HepG2 (cell line): ENCODE data around the gene CHN2. TPM values are rescaled to one million over a fixed set of nuclear protein-coding genes. Genes with fewer than 3 reads are reported as not detected.

ENCODE experiments used
- ARID5B ChIP-seq: IDR thresholded peaks from 2 replicates; pipeline ENCODE4 v1.4.0; 2020; ENCODE audit warnings: mild to moderate bottlenecking, missing genetic modification reagents
- BCL6 ChIP-seq: IDR thresholded peaks from 2 replicates; pipeline ENCODE4 v1.6.1; 2016; ENCODE audit warnings: missing genetic modification reagents, missing compliant biosample characterization
- BRF2 ChIP-seq: sonication (generic); formaldehyde crosslinking; IDR thresholded peaks from 2 replicates; pipeline ENCODE4 v1.8.1; 2022; ENCODE audit warnings: mild to moderate bottlenecking, missing genetic modification reagents
- CHD2 ChIP-seq: IDR thresholded peaks from 2 replicates; pipeline ENCODE4 v1.6.1; 2011; ENCODE audit warnings: low read depth, low read length, improper control_type of control experiment
- ETS1 ChIP-seq: sonication (generic); formaldehyde crosslinking; IDR thresholded peaks from 2 replicates; pipeline ENCODE4 v1.4.0; 2020; ENCODE audit warnings: missing genetic modification reagents
- FOSL2 ChIP-seq: sonication (generic); formaldehyde crosslinking; IDR thresholded peaks from 2 replicates; pipeline ENCODE4 v1.4.0; 2020; ENCODE audit warnings: missing genetic modification reagents
- GRHL1 ChIP-seq: sonication (generic); formaldehyde crosslinking; conservative IDR thresholded peaks from 2 replicates; pipeline ENCODE4 v1.8.0; 2022; ENCODE audit warnings: missing genetic modification reagents
- ISL2 ChIP-seq: sonication (generic); formaldehyde crosslinking; IDR thresholded peaks from 2 replicates; pipeline ENCODE4 v1.5.0; 2020; ENCODE audit warnings: missing genetic modification reagents
- KDM3A ChIP-seq: IDR thresholded peaks from 2 replicates; pipeline ENCODE4 v1.6.1; 2018; ENCODE audit warnings: low read depth, missing compliant biosample characterization
- MAFF ChIP-seq: IDR thresholded peaks from 2 replicates; pipeline ENCODE4 v1.6.1; 2011; ENCODE audit warnings: low read depth, low read length, improper control_type of control experiment
- MIER3 ChIP-seq: IDR thresholded peaks from 2 replicates; pipeline ENCODE4 v1.6.1; 2016; ENCODE audit warnings: missing compliant biosample characterization, borderline replicate concordance
- MLLT10 ChIP-seq: sonication (generic); formaldehyde crosslinking; IDR thresholded peaks from 2 replicates; pipeline ENCODE4 v1.4.0; 2020; ENCODE audit warnings: missing genetic modification reagents
- NR2F2 ChIP-seq: IDR thresholded peaks from 2 replicates; pipeline ENCODE4 v1.6.1; 2012; ENCODE audit warnings: low read depth, inconsistent platforms, borderline replicate concordance
- PLRG1 ChIP-seq: fragments of 450-650 bp; conservative IDR thresholded peaks from 2 replicates; pipeline ENCODE4 v1.6.1; 2016
- SMYD3 ChIP-seq: sonication (generic); formaldehyde crosslinking; IDR thresholded peaks from 2 replicates; pipeline ENCODE4 v1.8.1; 2023; ENCODE audit warnings: mild to moderate bottlenecking, missing genetic modification reagents
- SP1 ChIP-seq, 2 experiments: fragments of 450-650 bp in 1 of 2; sonication (generic) in 1 of 2; formaldehyde crosslinking in 1 of 2; IDR thresholded peaks; 2 replicates each; pipeline versions ENCODE4 v1.4.0 to v1.6.1; 2016 to 2020; ENCODE audit warnings: missing genetic modification reagents in 1 of 2
- U2AF1 ChIP-seq: fragments of 200-400 bp; formaldehyde crosslinking; optimal IDR thresholded peaks from 2 replicates; pipeline ENCODE3; 2017; ENCODE audit warnings: mild to moderate bottlenecking, low read depth, low read length
- YY1 ChIP-seq: IDR thresholded peaks from 2 replicates; pipeline ENCODE4 v1.6.1; 2011; ENCODE audit warnings: low read length, low read depth, moderate library complexity, mild to moderate bottlenecking; ENCODE audit not compliant: insufficient read depth, insufficient replicate concordance
- ZMYM2 ChIP-seq: sonication (generic); formaldehyde crosslinking; IDR thresholded peaks from 2 replicates; pipeline ENCODE4 v1.8.0; 2022; ENCODE audit warnings: mild to moderate bottlenecking, missing genetic modification reagents
- ZMYM4 ChIP-seq: sonication (generic); formaldehyde crosslinking; IDR thresholded peaks from 2 replicates; pipeline ENCODE4 v1.8.1; 2023; ENCODE audit warnings: mild to moderate bottlenecking, missing genetic modification reagents
- ZNF543 ChIP-seq: sonication (generic); formaldehyde crosslinking; IDR thresholded peaks from 2 replicates; pipeline ENCODE4 v1.4.0; 2020; ENCODE audit warnings: mild to moderate bottlenecking, missing genetic modification reagents
- ZNF629 ChIP-seq: sonication (generic); formaldehyde crosslinking; conservative IDR thresholded peaks from 2 replicates; pipeline ENCODE4 v1.5.0; 2020; ENCODE audit warnings: missing genetic modification reagents
- ZNF761 ChIP-seq: sonication (generic); formaldehyde crosslinking; conservative IDR thresholded peaks from 2 replicates; pipeline ENCODE4 v1.4.0; 2020; ENCODE audit warnings: mild to moderate bottlenecking, missing genetic modification reagents
- polyA plus RNA-seq, 8 experiments: library from polyadenylated mRNA; depleted of rRNA in 3 of 8; stranded (reverse) in 7 of 8; unstranded in 1 of 8; fragments of >200 nt; fragmentation: Illumina TruSeq in 4 of 8; extraction: Trizol in 4 of 8; gene quantifications; 2 replicates each; pipeline versions ENCODE4 v1.2.1 to v1.2.3, GENCODE V29; 2011 to 2016; ENCODE audit warnings: low read depth in 4 of 8, missing spikeins in 1 of 8, mixed read lengths in 1 of 8; ENCODE audit not compliant: insufficient read depth in 1 of 8
- total RNA-seq, 5 experiments: library from RNA; depleted of rRNA; stranded (reverse); fragments of >200 nt; fragmentation: Illumina TruSeq; extraction: Trizol; gene quantifications; 2 replicates each; pipeline ENCODE4 v1.2.3, GENCODE V29; 2016; ENCODE audit warnings: low read depth in 1 of 5

Gene CHN2
- total and polyA plus RNA-seq, 2 of the 13 experiments (the other 11 are each of a cell fraction or from before 2014, with no cell fraction given), result 23.5 to 30.5 TPM

- TF ChIP-seq ARID5B (CRISPR knock-in tag), result peak; percentile 97
- peak; percentile 73; the same call in 1 of the 2 replicates for TF ChIP-seq FOSL2 (CRISPR knock-in tag)
- peak; percentile 89 for TF ChIP-seq BCL6 (CRISPR knock-in tag)
- TF ChIP-seq YY1, result no peak
- no peak for TF ChIP-seq ZNF543
- TF ChIP-seq U2AF1, result no peak
- TF ChIP-seq PLRG1, result no peak
- TF ChIP-seq ZMYM2 (CRISPR knock-in tag), result peak; percentile 81; the same call in 1 of the 2 replicates
- no peak for TF ChIP-seq MLLT10
- TF ChIP-seq KDM3A (CRISPR knock-in tag), result no peak
- TF ChIP-seq CHD2, result no peak
- TF ChIP-seq NR2F2, result 0 out of 2 replicates have a peak, but pooled peaks have one; percentile 42
- TF ChIP-seq ISL2 (CRISPR knock-in tag), result peak; percentile 84
- TF ChIP-seq ETS1 (CRISPR knock-in tag), result no peak
- peak; percentile 98 for TF ChIP-seq ZNF629 (CRISPR knock-in tag)
- no peak for TF ChIP-seq SMYD3 (CRISPR knock-in tag)
- 0 out of 2 replicates have a peak, but pooled peaks have one; percentile 75 for TF ChIP-seq ZNF761
- no peak for TF ChIP-seq GRHL1 (CRISPR knock-in tag)
- TF ChIP-seq SP1 (IDR thresholded peaks at IDR 0.05), result no peak
- TF ChIP-seq SP1 (CRISPR knock-in tag; IDR thresholded peaks at IDR 0.05), result 0 out of 2 replicates have a peak, but pooled peaks have one; percentile 15
- no peak for TF ChIP-seq BRF2
- TF ChIP-seq MAFF, result peak; percentile 23; the same call in 1 of the 2 replicates
- no peak; the same call in 1 of the 2 replicates for TF ChIP-seq MIER3 (CRISPR knock-in tag)
- TF ChIP-seq ZMYM4 (CRISPR knock-in tag), result peak; percentile 87
These were observed 36.3 kb downstream of the CHN2 start (continued) for GRCh38 chr7:29230871-29231345.
